ENCODE data around the gene TGM2.
A peak's percentile ranks its signal among the peaks of the same experiment; 100 is the strongest.

Gene TGM2

GRCh38 chr20:38167851-38168760 is 3.0 kb upstream of the TGM2 start:
- no peak for DNase-seq (ENCODE audit: low read depth)
- TF ChIP-seq CTCF (IDR thresholded peaks at IDR 0.05; ENCODE audit: insufficient read depth, low read depth, low read length, missing control alignments): no peak
- no peak overlapping the region for H3K4me3 ChIP-seq (ENCODE audit: low read depth, low read length)

GRCh38 chr20:38167328-38167850 is 2.3 kb upstream of the TGM2 start:
- no peak for TF ChIP-seq CTCF (IDR thresholded peaks at IDR 0.05; ENCODE audit: insufficient read depth, low read depth, low read length, missing control alignments)
- no peak for DNase-seq (ENCODE audit: low read depth)
- no peak overlapping the region for H3K4me3 ChIP-seq (ENCODE audit: low read depth, low read length)

GRCh38 chr20:38166703-38167233 is 1.7 kb upstream of the TGM2 start:
- DNase-seq (ENCODE audit: low read depth): no peak
- no peak for TF ChIP-seq CTCF (IDR thresholded peaks at IDR 0.05; ENCODE audit: insufficient read depth, low read depth, low read length, missing control alignments)
- no peak overlapping the region for H3K4me3 ChIP-seq (ENCODE audit: low read depth, low read length)

GRCh38 chr20:38165966-38166702 is 1.1 kb upstream of the TGM2 start:
- TF ChIP-seq CTCF (IDR thresholded peaks at IDR 0.05; ENCODE audit: insufficient read depth, low read depth, low read length, missing control alignments): no peak
- no peak for DNase-seq (ENCODE audit: low read depth)
- no peak overlapping the region for H3K4me3 ChIP-seq (ENCODE audit: low read depth, low read length)

- TF ChIP-seq CTCF (IDR thresholded peaks at IDR 0.05; ENCODE audit: insufficient read depth, low read depth, low read length, missing control alignments): no peak
- peak overlapping the region; percentile 34 for H3K4me3 ChIP-seq (ENCODE audit: low read depth, low read length)
- no peak for DNase-seq (ENCODE audit: low read depth)
These were observed 414 bp downstream of the TGM2 start for GRCh38 chr20:38164624-38165088.

- H3K4me3 ChIP-seq (ENCODE audit: low read depth, low read length): no peak overlapping the region
- no peak for TF ChIP-seq CTCF (IDR thresholded peaks at IDR 0.05; ENCODE audit: insufficient read depth, low read depth, low read length, missing control alignments)
- DNase-seq (ENCODE audit: low read depth): no peak
These were observed 1.0 kb downstream of the TGM2 start for GRCh38 chr20:38164069-38164468.

Measured in GM12865 (cell line).